Ovary (tissue), 3 donors: ENCODE results near the gene PSKH1.

Experiments used
- CTCF ChIP-seq, 3 donors: fragments of 450-650 bp in 2 of 3; fragments of 200-600 bp in 1 of 3; IDR thresholded peaks; one replicate each; pipeline versions ENCODE4 v1.5.1 to v1.8.0; 2016 to 2022; ENCODE audit warnings: antibody characterized with exemption in 3 of 3, mild to moderate bottlenecking in 1 of 3
- POLR2A ChIP-seq: fragments of 450-650 bp; IDR thresholded peaks from one replicate; pipeline ENCODE4 v1.6.1; 2017; ENCODE audit warnings: antibody characterized with exemption, mild to moderate bottlenecking, moderate library complexity
- donor health status: DM: no; HTN: no; CAD: no.

- no peak for TF ChIP-seq CTCF (IDR thresholded peaks at IDR 0.05)
- no peak for TF ChIP-seq POLR2A
Observed at GRCh38 chr16:67864594-67864993, 28.5 kb upstream of the PSKH1 start.
